ENCODE results near the gene AXIN1. TPM values are rescaled to one million over a fixed set of nuclear protein-coding genes. Genes with fewer than 3 reads are reported as not detected.

AXIN1 gene
- total and polyA plus RNA-seq, 2 of the 8 experiments (the other 6 are each of a cell fraction or from before 2014, with no cell fraction given) = 12.5 to 41.9 TPM

DNA sequence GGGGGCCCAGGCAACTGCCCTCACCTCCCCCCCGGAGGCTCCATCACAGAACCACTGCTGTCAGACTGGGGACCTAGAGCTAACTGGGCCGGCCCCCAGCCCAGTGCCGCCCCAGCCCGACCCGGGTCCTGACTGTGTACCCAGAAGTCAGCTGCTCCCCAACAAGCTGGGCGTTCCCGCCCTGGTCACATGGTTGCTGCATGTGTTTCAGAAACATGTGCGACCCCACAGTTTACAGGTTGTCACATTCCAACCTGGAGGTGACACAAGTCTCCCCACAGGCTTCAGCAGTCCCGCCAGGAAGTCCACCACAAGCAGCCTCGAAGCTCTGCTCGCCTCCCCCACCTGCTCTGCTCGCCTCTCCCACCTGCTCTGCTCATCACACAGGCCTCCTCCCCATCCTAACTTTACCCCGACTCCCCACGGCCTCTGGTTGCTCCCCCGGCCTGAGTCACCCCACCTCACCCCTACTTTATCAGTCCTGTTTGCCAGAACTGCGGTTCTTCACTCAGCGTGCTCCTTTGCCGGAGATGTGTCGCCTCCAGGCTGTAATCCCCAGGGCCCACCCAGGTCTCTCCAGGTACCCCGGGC, 16.8 kb upstream of the AXIN1 start:
- no peaks in the 10 kb centered on the region for H3K27me3 ChIP-seq (replicated peaks in 1 of 4; ENCODE audit: control insufficient read depth in 3 of 4, extremely low read depth in 1 of 4, insufficient read depth in 3 of 4, low read length in 3 of 4)
- H3K56ac ChIP-seq (replicated peaks; ENCODE audit: insufficient read length, low read depth, low read length) = no peak overlapping the region
- 0 out of 2 replicates have a peak overlapping the region, but pooled peaks have one; percentile 63 for H2BK5ac ChIP-seq (ENCODE audit: low read depth, low read length)
- no peak overlapping the region; the same call in 1 of the 2 replicates for H2BK15ac ChIP-seq (ENCODE audit: low read length)
- H2BK120ac ChIP-seq (replicated peaks; ENCODE audit: low read depth, low read length) = no peak overlapping the region
- H2AFZ ChIP-seq (ENCODE audit: low read length) = no peak overlapping the region
- H3K18ac ChIP-seq (ENCODE audit: extremely low read depth, low read length) = peak overlapping the region; percentile 19; the same call in 1 of the 2 replicates
- no peak overlapping the region for H3K23ac ChIP-seq (ENCODE audit: insufficient read length)
- no peak overlapping the region for H3K27ac ChIP-seq (ENCODE audit: low read depth, low read length)
- H2BK12ac ChIP-seq (ENCODE audit: low read depth, low read length) = no peak overlapping the region
- H3K9me3 ChIP-seq (ENCODE audit: insufficient read depth in 2 of 2, low read depth in 1 of 2, low read length in 1 of 2) = no peaks in the 10 kb centered on the region
- H3K4me3 ChIP-seq (ENCODE audit: extremely low read depth in 1 of 4, insufficient read depth in 2 of 4, low read depth in 3 of 4, low read length in 4 of 4) = peak overlapping the region; percentile 23 to 60 (median 49); a peak in 6 of 8 replicates
- TF ChIP-seq TBP (IDR thresholded peaks at IDR 0.05; ENCODE audit: low read depth, low read length) = no peak
- TF ChIP-seq, protein P1, sequence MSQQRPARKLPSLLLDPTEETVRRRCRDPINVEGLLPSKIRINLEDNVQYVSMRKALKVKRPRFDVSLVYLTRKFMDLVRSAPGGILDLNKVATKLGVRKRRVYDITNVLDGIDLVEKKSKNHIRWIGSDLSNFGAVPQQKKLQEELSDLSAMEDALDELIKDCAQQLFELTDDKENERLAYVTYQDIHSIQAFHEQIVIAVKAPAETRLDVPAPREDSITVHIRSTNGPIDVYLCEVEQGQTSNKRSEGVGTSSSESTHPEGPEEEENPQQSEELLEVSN (IDR thresholded peaks at IDR 0.05) = 0 out of 2 replicates have a peak, but pooled peaks have one; percentile 20
- H3K4ac ChIP-seq (replicated peaks; ENCODE audit: insufficient read length, low read depth, low read length) = peak overlapping the region; percentile 32
- no peak overlapping the region for H3K14ac ChIP-seq (ENCODE audit: insufficient read length)
- H3K4me1 ChIP-seq (replicated peaks in 1 of 4; ENCODE audit: control insufficient read depth in 3 of 4, insufficient read depth in 4 of 4, low read length in 3 of 4) = peaks cover 0 to 10% (median 8%) of the 10 kb centered on the region in 4 experiments; a peak in 5 of 7 replicates
- H4K8ac ChIP-seq (ENCODE audit: extremely low read depth, insufficient read depth, low read length) = no peak overlapping the region; the same call in 1 of the 2 replicates
- peak overlapping the region; percentile 42 for H4K91ac ChIP-seq (replicated peaks; ENCODE audit: insufficient read length, low read length)
- ChIA-PET POLR2A (ENCODE audit: partially characterized antibody) (interaction anchor here (0.8 to 2.5 kb wide), 7 partner anchors 10 to 347 kb away, joined by 3 to 11 read pairs (median 5); partner anchors contain the start of gene DECR2), CTCF (ENCODE audit: partially characterized antibody) (interaction anchor here (1.1 to 1.4 kb wide), 3 partner anchors 21 to 88 kb away, joined by 3 read pairs; no protein-coding TSS in a partner anchor)
- H3K79me1 ChIP-seq (ENCODE audit: low read depth, low read length) = no peaks in the 10 kb centered on the region; the same call in 1 of the 2 replicates
- no peak overlapping the region for H4K5ac ChIP-seq (ENCODE audit: insufficient read length, low read depth, low read length)
- H2BK20ac ChIP-seq (ENCODE audit: low read length) = no peak overlapping the region
- peak overlapping the region in 1 of 4 experiments; percentile 13; a peak in 1 of 7 replicates for H3K9ac ChIP-seq (replicated peaks in 1 of 4; ENCODE audit: extremely low read depth in 1 of 4, low read depth in 3 of 4, low read length in 3 of 4)
- DNase-seq (ENCODE audit: low read depth in 1 of 2, low spot score in 2 of 2) (peak in 1 of 2 experiments; percentile 46), FAIRE-seq (no peak)
- H3K4me2 ChIP-seq (ENCODE audit: insufficient read depth in 1 of 2, low read depth in 2 of 2, low read length in 2 of 2) = peak overlapping the region; percentile 70 to 76
- peaks cover 3 to 24% of the 10 kb centered on the region in 2 experiments for H4K20me1 ChIP-seq (replicated peaks in 1 of 2; ENCODE audit: control insufficient read depth in 1 of 2, insufficient read depth in 2 of 2, low read length in 2 of 2)
- 86% methylated on average over 20 of the region's 20 CpGs; no CpG with 5 or more reads in 1 of the 2 experiments for WGBS, 2 experiments (ENCODE audit: extremely low coverage in 1 of 2, insufficient coverage in 1 of 2, insufficient read length in 1 of 2, insufficient replicate concordance in 2 of 2, low coverage in 1 of 2, low lambda C conversion rate in 2 of 2, missing lambda C conversion rate in 1 of 2)
- no peak overlapping the region for H2AK5ac ChIP-seq (ENCODE audit: low read depth, low read length)
- no peaks in the 10 kb centered on the region; a peak in 1 of 4 replicates for H3K79me2 ChIP-seq (ENCODE audit: control insufficient read depth in 1 of 2, insufficient read depth in 2 of 2, low read length in 2 of 2)
- H3K23me2 ChIP-seq (ENCODE audit: low read depth, low read length) = no peaks in the 10 kb centered on the region; the same call in 1 of the 2 replicates
- peaks cover 17 to 43% (median 35%) of the 10 kb centered on the region in 4 experiments for H3K36me3 ChIP-seq (ENCODE audit: control insufficient read depth in 2 of 4, insufficient read depth in 4 of 4, low read length in 3 of 4)
